Ascending aorta (tissue), 2 donors: ENCODE measurements around the gene RNF43. TPM values are rescaled to one million over a fixed set of nuclear protein-coding genes. Genes with fewer than 3 reads are reported as not detected.
A peak's percentile ranks its signal among the peaks of the same experiment; 100 is the strongest.

ENCODE experiments used
- DNase-seq, 2 donors: peaks; one replicate each; pipeline ENCODE4 v3.0.0-alpha.2; 2019; ENCODE audit warnings: low spot score in 2 of 2
- H3K27ac ChIP-seq, 2 donors: fragments of 200-600 bp; sonication (generic); one replicate each; pipeline ENCODE4 v1.5.1; 2016 to 2017; ENCODE audit warnings: mild to moderate bottlenecking in 1 of 2
- H3K27me3 ChIP-seq: fragments of 200-600 bp; sonication (generic); one replicate; pipeline ENCODE4 v1.5.1; 2017
- H3K36me3 ChIP-seq, 2 donors: fragments of 200-600 bp; sonication (generic); one replicate each; pipeline ENCODE4 v1.5.1; 2016
- H3K4me1 ChIP-seq, 2 donors: fragments of 200-600 bp; sonication (generic); one replicate each; pipeline ENCODE4 v1.5.1; 2016 to 2017; ENCODE audit warnings: mild to moderate bottlenecking in 1 of 2
- H3K4me3 ChIP-seq, 2 donors: fragments of 200-600 bp; sonication (generic); one replicate each; pipeline ENCODE4 v1.5.1; 2016 to 2017; ENCODE audit warnings: mild to moderate bottlenecking in 1 of 2
- H3K9me3 ChIP-seq, 2 donors: fragments of 200-600 bp; sonication (generic); one replicate each; pipeline ENCODE4 v1.5.1; 2016
- intact Hi-C: fragments of 100-400 bp; cut with DNase I; formaldehyde crosslinking; loops from one replicate; pipeline ENCODE4 v1.15.1; 2023
- total RNA-seq: library from RNA; depleted of rRNA; stranded (reverse); fragments of >200 nt; gene quantifications from one replicate; pipeline ENCODE4 v1.1.0, GENCODE V29; 2016
- TF ChIP-seq, protein P1 (sequence below), 3 experiments: fragments of 200-600 bp in 2 of 3; fragments of 450-650 bp in 1 of 3; sonication (generic) in 2 of 3; IDR thresholded peaks; one replicate each; pipeline ENCODE4 v1.5.1; 2016 to 2019; ENCODE audit warnings: antibody characterized with exemption in 3 of 3, mild to moderate bottlenecking in 1 of 3, moderate library complexity in 1 of 3

The RNF43 gene
- total RNA-seq: 0.53 TPM

DNA sequence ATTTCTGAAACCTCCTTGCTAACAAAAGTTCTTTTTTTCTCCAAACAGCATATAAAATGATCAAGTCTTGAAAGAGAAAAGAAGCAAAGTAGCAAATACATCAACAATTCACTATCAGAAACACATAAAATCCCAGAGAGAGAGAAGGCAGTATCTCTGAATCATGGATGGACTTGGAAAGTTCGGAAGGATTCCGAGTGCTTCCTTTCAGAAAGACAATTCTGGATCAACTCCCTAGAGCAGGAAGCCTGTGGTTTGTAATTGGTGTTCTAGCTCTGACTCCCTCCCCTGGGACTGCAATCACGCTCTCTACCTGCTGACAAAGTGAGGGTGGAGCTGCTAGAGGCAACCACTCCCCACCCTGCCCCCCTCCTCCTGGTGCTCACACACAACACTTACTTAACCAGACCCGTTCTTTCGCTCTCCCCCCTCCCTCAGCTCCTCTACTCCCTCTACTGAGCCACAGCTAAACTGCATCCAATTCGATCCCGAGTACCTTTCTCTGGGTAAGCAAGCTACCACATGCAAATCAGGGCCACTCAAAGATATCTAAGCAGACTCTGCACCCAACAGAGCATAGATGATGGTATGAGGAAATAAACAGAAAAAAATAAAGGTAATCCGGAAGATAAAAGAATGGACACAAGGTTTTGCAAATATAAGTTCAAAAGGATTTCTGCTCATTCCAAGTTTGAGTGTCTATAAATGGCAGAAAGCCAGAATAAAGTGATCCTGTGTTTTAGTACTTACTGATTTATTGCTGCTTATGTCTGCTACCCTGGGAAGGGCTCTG, at the start of gene RNF43:
Gene RNF43, minus strand, starts transcription at position 235 of the 793 bp plus-strand sequence. CDS start 1,957 bp downstream, outside the sequence.
- no peaks in the 10 kb centered on the region for H3K9me3 ChIP-seq
- no peaks in the 10 kb centered on the region for H3K4me1 ChIP-seq
- no peaks in the 10 kb centered on the region for H3K27me3 ChIP-seq
- peak within 1 kb of the TSS; percentile 34 to 53 for H3K4me3 ChIP-seq
- H3K27ac ChIP-seq: no peak within 1 kb of the TSS
- H3K36me3 ChIP-seq: no peaks in the 10 kb centered on the region
- TF ChIP-seq, protein P1, sequence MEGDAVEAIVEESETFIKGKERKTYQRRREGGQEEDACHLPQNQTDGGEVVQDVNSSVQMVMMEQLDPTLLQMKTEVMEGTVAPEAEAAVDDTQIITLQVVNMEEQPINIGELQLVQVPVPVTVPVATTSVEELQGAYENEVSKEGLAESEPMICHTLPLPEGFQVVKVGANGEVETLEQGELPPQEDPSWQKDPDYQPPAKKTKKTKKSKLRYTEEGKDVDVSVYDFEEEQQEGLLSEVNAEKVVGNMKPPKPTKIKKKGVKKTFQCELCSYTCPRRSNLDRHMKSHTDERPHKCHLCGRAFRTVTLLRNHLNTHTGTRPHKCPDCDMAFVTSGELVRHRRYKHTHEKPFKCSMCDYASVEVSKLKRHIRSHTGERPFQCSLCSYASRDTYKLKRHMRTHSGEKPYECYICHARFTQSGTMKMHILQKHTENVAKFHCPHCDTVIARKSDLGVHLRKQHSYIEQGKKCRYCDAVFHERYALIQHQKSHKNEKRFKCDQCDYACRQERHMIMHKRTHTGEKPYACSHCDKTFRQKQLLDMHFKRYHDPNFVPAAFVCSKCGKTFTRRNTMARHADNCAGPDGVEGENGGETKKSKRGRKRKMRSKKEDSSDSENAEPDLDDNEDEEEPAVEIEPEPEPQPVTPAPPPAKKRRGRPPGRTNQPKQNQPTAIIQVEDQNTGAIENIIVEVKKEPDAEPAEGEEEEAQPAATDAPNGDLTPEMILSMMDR (IDR thresholded peaks at IDR 0.05): peak; percentile 72 to 80 (median 77)
- DNase-seq: peak; percentile 77 to 92
- intact Hi-C loops: loop anchor here (2.0 to 5.0 kb wide), 2 partner anchors 65 to 170 kb away; partner anchors contain the start of gene SUPT4H1

- no peak overlapping the region for H3K27ac ChIP-seq
- TF ChIP-seq, protein P1 (IDR thresholded peaks at IDR 0.05): no peak
- no peaks in the 10 kb centered on the region for H3K27me3 ChIP-seq
- H3K36me3 ChIP-seq: no peaks in the 10 kb centered on the region
- no peaks in the 10 kb centered on the region for H3K4me1 ChIP-seq
- intact Hi-C loops: no loop called here
- H3K9me3 ChIP-seq: no peaks in the 10 kb centered on the region
- DNase-seq: no peak
- H3K4me3 ChIP-seq: no peak overlapping the region
Measured at GRCh38 chr17:58455491-58455890, 38.2 kb upstream of the RNF43 start.

- no peaks in the 10 kb centered on the region for H3K9me3 ChIP-seq
- no peaks in the 10 kb centered on the region for H3K27me3 ChIP-seq
- no peak for DNase-seq
- H3K4me3 ChIP-seq: no peak overlapping the region
- no peak overlapping the region for H3K27ac ChIP-seq
- H3K36me3 ChIP-seq: no peaks in the 10 kb centered on the region
- TF ChIP-seq, protein P1 (IDR thresholded peaks at IDR 0.05): no peak
- no peaks in the 10 kb centered on the region for H3K4me1 ChIP-seq
- intact Hi-C loops: no loop called here
Measured at GRCh38 chr17:58452738-58453137, 35.4 kb upstream of the RNF43 start.

GRCh38 chr17:58447039-58447975, 30.0 kb upstream of the RNF43 start:
- Histone ChIP-seq H3K4me3 (no peak overlapping the region), H3K9me3 (no peaks in the 10 kb centered on the region), H3K27ac (no peak overlapping the region), H3K4me1 (no peaks in the 10 kb centered on the region), H3K27me3 (no peaks in the 10 kb centered on the region), H3K36me3 (no peaks in the 10 kb centered on the region)
- TF ChIP-seq, protein P1 (IDR thresholded peaks at IDR 0.05): peak in 2 of 3 experiments; percentile 8 to 30
- intact Hi-C loops: no loop called here
- no peak for DNase-seq

DNA sequence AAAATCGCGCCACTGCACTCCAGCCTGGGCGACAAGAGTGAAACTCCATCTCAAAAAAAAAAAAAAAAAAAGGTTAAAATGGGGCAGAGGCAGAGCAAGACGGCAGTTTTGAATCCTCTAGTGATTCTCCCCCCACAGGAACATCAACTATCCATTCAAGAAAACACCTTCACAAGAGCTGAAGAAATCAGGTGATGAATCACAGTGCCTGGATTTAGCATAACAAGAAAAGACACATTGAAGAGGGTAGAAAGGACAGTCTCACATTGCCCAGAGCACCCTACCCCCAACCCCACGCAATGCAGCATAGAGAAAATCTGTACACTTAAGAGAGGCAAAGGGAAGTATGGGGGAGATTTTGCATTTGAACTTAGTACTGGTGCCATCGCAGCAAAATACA, 28.8 kb upstream of the RNF43 start:
- Histone ChIP-seq H3K9me3 (no peaks in the 10 kb centered on the region), H3K4me1 (no peaks in the 10 kb centered on the region), H3K27me3 (no peaks in the 10 kb centered on the region), H3K36me3 (no peaks in the 10 kb centered on the region), H3K27ac (no peak overlapping the region), H3K4me3 (no peak overlapping the region)
- DNase-seq: no peak
- intact Hi-C loops: no loop called here
- TF ChIP-seq, protein P1 (IDR thresholded peaks at IDR 0.05): no peak
